GM18508 (cell line): ENCODE data around the gene RBMS1.
"Not testable (repeated sequence)": the region's sequence is repeated elsewhere in the genome, so short reads cannot be mapped to it uniquely, and the experiment has no call there.

ENCODE experiments used
- ATAC-seq: cut with Tn5 transposase; IDR thresholded peaks from one replicate; pipeline ENCODE4 v1.9.1; 2021; ENCODE audit warnings: moderate number of reproducible peaks; ENCODE audit not compliant: insufficient read depth, unreplicated experiment

The RBMS1 gene

DNA sequence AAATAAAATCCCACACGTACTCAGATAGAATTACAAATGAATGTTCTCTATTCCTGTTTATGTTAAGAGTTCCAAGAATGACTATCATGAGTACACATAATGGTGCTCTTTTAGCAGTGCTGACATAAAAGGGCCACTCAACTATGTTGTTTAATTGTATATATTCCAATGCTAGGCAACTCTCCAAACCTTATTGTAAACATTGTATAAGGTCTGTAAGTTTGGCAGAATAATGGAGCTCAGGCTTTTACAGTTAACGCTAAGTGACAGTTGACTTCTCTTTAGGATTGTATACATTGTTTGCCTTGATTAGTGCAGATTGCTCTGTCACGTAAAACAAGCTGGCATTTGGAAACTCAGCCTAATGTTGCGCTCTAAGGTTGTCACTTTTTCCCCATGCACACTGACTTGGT is 20.8 kb downstream of the RBMS1 start:
- no peak for ATAC-seq

GRCh38 chr2:160471950-160472349 is 21.7 kb downstream of the RBMS1 start:
- no peak for ATAC-seq

DNA sequence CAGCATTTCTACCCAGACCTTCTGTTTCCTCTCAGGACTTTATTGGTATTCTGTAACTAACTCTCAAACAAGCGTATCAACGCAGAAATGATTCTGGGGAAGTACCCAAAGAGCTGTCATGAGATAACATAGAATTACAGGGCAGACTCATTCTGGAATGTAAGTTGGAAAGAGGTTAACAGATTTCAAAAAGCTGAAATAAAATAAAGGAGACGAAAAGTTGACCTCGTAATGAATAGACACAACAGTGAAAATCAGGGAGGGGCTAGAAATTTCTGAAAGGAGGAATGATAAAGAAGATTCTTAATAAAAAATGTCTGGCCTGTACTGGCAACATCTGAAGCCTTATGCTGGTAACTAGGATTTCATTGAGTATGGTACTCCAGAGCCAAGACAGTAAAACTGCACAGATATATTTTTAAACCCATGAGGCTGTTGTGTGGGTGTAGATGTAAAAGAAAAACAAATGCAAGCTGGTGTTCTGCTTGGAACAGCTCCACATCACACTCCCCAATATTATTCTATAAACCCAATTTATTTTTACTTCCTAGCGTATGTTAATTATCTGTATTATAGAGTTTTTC is 23.9 kb downstream of the RBMS1 start:
- ATAC-seq, result no peak

GRCh38 chr2:160469164-160469563 is 24.4 kb downstream of the RBMS1 start:
- ATAC-seq, result no peak

DNA sequence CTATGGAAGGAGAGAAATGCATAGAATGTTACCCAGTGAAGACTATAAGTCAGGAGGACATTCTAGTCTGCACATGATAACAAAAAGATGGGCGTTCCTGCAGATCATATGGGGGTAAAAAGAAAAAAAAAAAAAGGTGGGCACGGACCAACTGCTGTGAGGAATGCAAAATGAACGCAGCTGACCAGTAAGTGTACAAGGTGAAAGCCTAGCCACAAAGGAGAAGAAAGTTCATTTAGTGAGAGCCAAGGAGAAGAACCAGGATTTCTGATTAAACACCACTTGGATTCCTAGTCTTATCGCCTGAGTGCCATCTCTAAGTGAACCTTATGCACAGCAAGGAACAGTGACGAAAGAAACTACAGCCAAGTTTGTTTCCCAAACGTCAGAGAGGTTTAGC is 26.5 kb downstream of the RBMS1 start:
- ATAC-seq, result no peak

DNA sequence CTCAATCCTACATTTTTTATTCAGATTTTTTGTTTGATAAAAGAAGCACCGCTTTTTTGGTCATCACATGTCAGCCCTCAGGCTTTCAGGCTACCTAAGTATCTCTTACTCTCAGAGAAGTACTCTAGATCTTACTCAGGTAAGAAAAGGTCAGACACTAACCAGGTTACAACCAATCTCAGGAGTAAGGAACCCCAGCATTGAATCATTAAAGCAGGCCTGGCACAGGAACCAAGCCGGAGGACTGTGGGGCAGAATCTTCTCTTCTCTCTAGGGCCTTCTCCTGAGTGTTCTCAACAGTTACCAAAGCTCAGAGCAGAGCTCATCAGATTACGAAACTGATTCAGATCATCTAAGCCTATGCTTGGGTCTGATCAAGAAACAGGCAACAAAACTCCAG is 28.2 kb downstream of the RBMS1 start:
- ATAC-seq, result no peak

GRCh38 chr2:160465002-160465401 is 28.6 kb downstream of the RBMS1 start:
- no peak for ATAC-seq

GRCh38 chr2:160464017-160464416 is 29.6 kb downstream of the RBMS1 start:
- ATAC-seq, result no peak

DNA sequence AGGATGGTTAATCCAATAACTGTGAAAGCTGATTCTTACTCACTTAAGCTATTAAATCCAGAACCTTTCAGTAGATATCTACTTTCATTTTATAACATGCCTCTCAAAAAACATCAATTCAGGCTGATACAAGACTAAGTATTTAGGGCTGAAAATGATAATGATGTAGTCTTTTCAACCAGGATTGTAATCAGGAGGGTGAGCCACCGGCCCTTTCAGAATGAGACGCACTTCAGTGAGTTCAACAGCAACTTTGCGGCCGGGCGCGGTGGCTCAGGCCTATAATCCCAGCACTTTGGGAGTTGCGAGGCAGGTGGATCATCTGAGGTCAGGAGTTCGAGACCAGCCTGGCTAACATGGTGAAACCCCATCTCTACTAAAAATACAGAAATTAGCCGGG is 30.4 kb downstream of the RBMS1 start:
- no peak for ATAC-seq

GRCh38 chr2:160460333-160460731 is 33.3 kb downstream of the RBMS1 start:
- ATAC-seq, result no peak

GRCh38 chr2:160459538-160460332 is 33.9 kb downstream of the RBMS1 start:
- no peak for ATAC-seq

DNA sequence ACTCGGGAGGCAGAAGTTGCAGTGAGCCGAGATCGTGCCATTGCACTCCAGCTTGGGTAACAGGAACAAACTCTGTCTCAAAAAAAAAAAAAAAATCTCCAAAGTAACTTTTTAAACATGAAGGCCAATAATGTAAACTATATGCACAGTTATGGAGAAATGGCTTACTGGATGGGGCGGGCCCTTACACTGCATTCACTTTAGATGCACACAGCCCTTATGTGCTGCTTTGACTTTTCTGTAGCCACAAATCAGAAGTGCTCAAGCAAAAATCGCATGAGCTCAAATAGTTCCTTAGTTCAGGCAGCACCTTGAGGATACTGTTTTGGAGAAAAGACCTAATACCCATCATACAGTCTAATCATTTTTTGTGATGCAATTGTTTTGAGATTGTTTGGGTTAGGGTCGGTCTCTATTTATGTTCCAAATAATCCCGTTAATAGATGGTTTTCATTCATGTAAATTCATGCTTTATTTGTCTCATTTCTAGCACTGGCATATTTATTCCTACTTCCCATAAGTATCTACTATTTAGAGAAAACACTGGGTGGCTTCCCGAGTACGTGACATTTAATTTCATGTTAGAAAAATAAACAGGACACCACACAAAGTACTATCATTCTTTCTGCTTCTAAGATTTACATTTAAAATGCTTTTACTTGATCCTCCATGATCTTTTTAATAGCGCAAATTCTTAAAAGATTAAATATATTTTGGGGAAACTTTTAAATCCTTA is 34.7 kb downstream of the RBMS1 start:
- ATAC-seq, result no peak

DNA sequence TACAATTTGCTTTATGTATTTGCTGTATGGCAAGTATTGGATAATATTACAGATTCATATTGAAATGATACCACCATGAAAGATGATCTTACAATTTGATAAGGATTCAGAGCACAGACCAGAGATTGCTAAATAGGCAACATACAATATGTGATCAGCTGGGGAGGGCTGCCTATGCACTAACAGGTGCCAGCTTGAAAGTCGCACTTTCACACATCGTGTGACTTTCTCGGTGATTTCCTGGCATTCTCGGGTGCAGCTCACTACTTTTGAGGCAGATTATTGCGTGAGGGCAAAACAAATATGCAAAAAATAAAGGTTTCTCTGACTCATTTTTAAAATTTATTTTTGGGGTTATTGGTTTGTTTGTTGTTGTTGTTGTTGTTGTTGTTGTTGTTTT is 36.0 kb downstream of the RBMS1 start:
- no peak for ATAC-seq

- ATAC-seq, result no peak
Measured at GRCh38 chr2:160454070-160454797, 39.4 kb downstream of the RBMS1 start.

GRCh38 chr2:160453111-160453820 is 40.3 kb downstream of the RBMS1 start:
- no peak for ATAC-seq

GRCh38 chr2:160450486-160450885 is 43.1 kb downstream of the RBMS1 start:
- no peak for ATAC-seq

GRCh38 chr2:160448821-160449220 is 44.8 kb downstream of the RBMS1 start:
- ATAC-seq, result not testable (repeated sequence)

DNA sequence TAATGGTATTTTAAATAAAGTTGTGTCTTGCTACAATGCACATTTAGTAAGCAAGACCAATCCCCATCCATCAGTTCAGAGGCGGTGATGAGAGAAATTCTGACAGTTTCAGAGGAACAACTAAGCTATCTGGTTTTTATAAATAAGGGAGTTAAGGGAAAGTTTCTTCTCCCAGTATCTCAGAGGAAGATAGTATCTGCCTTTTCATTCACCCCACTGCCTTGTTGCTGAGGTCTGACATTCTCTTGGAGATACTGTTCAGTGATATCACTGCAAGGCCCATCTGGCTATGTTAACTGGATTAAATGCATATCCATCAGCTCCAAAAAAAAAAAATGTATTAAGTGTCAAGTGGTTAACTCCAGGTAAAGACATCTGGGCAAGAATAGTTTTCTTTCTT is 47.9 kb downstream of the RBMS1 start:
- no peak for ATAC-seq

- ATAC-seq, result no peak
Measured at GRCh38 chr2:160442603-160443002, 51.0 kb downstream of the RBMS1 start.

GRCh38 chr2:160440888-160441287 is 52.7 kb downstream of the RBMS1 start:
- no peak for ATAC-seq
